Fibroblast of the aortic adventitia (primary cell): ENCODE data around the gene NCBP1. TPM values are rescaled to one million over a fixed set of nuclear protein-coding genes. Genes with fewer than 3 reads are reported as not detected.

Experiments
- DNase-seq: peaks from one replicate; pipeline ENCODE4 v3.0.0-alpha.2; 2010; ENCODE audit warnings: low read depth
- H3K4me3 ChIP-seq: 2 replicates; pipeline ENCODE4 v1.5.1; 2011; ENCODE audit warnings: low read depth, mild to moderate bottlenecking, control low read depth, low read length, moderate library complexity
- total RNA-seq: library from RNA; depleted of rRNA; stranded (reverse); fragments of >200 nt; gene quantifications from 2 replicates; pipeline ENCODE4 v1.2.3, GENCODE V29; 2012; ENCODE audit warnings: low replicate concordance
- TF ChIP-seq, protein P1 (sequence below): IDR thresholded peaks from 2 replicates; pipeline ENCODE4 v1.5.1; 2011; ENCODE audit warnings: mild to moderate bottlenecking, low read length, control low read depth, inconsistent platforms; ENCODE audit not compliant: insufficient read depth

NCBP1 gene
- total RNA-seq, 1 donor = 43.3 TPM

DNA sequence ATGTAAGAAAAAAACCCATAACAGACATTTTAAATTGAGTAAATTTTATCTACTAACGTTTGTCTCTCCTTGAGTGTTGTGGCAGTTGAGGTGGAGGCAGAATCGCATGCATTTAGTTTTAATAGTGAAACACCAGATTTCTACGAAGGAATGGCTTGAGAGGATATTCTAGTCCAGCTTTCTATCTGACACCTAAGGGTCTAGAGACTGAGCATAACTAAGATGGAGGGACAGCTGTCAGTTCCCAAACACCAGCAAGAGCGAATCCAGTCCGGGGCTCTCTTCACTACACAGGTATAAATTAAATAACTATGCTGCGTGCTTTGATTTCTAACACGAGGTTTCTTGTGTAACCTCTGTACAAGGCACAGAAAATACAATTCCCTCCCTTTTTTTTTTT lies 1.4 kb downstream of the NCBP1 start:
- TF ChIP-seq, protein P1, sequence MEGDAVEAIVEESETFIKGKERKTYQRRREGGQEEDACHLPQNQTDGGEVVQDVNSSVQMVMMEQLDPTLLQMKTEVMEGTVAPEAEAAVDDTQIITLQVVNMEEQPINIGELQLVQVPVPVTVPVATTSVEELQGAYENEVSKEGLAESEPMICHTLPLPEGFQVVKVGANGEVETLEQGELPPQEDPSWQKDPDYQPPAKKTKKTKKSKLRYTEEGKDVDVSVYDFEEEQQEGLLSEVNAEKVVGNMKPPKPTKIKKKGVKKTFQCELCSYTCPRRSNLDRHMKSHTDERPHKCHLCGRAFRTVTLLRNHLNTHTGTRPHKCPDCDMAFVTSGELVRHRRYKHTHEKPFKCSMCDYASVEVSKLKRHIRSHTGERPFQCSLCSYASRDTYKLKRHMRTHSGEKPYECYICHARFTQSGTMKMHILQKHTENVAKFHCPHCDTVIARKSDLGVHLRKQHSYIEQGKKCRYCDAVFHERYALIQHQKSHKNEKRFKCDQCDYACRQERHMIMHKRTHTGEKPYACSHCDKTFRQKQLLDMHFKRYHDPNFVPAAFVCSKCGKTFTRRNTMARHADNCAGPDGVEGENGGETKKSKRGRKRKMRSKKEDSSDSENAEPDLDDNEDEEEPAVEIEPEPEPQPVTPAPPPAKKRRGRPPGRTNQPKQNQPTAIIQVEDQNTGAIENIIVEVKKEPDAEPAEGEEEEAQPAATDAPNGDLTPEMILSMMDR = no peak
- DNase-seq = no peak
- peak overlapping the region; percentile 72 for H3K4me3 ChIP-seq

DNA sequence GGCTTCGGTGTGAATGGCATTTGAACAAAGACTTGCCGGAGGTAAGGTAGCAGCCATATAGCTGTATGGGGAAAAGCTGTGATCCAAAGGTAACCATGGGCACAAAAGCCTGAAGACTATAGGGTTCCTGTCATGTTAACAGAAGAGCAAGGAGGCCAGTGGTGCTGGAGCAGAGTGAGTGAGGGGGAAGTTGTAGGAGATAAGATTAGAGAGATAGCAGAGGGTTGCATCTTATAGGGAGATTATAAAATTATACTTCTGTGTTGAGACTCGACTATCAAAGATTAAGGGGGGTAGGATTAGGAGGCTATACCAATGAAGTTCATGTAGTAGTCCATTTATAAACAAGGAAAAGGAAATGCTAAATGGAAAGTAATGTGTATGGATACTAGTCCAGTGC lies 3.3 kb downstream of the NCBP1 start:
- TF ChIP-seq, protein P1 = no peak

DNA sequence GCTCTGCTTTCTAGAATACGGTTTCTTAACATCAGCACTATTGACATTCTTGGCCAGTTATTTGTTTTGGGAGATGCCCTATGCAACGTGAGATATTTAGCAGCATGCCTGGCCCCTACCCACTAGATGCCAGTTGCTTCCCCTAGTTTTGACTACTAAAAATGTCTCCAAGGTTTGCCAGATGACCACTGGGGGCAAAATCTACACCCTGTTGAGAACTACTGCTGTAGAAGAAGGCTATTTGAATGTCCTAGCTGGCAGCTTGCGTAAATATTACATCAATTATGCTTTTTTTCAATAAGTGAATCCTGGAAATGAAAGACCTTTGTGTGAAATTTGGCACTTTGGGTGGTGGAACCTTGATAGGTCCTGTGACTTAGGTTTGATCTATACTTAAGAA lies 5.0 kb downstream of the NCBP1 start:
- DNase-seq = no peak
- no peak overlapping the region for H3K4me3 ChIP-seq
- TF ChIP-seq, protein P1 = peak; percentile 19

More for the DNA sequence above, 3.3 kb downstream of the NCBP1 start:
- no peak for DNase-seq
- peak overlapping the region; percentile 7 for H3K4me3 ChIP-seq

GRCh38 chr9:97640325-97640724 lies 6.7 kb downstream of the NCBP1 start:
- no peak for DNase-seq
- TF ChIP-seq, protein P1 = no peak

GRCh38 chr9:97645720-97646119 lies 12.1 kb downstream of the NCBP1 start:
- DNase-seq = no peak
- no peak overlapping the region for H3K4me3 ChIP-seq
- TF ChIP-seq, protein P1 = no peak

More at GRCh38 chr9:97640325-97640724, 6.7 kb downstream of the NCBP1 start:
- no peak overlapping the region for H3K4me3 ChIP-seq

- H3K4me3 ChIP-seq = no peak overlapping the region
- DNase-seq = no peak
- TF ChIP-seq, protein P1 = no peak
Measured at GRCh38 chr9:97647996-97648395, 14.4 kb downstream of the NCBP1 start.

DNA sequence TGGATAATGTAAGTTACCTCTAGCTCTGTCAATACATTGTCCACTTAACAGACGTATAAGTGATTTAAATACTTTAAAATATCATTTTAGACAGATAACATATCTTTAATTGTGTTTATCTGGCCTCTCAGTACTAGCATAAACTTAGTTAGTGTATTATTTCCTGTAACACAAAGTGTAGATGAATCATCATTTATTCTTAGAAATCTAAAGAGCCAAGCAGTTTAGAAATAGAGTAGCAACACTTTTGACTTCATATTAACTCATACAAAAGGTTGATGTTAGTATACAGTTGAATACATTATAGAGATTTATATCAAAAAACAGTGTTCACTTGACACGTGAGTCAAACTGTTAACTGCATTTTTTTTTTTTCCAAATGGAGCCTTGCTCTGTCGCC lies 18.0 kb downstream of the NCBP1 start:
- TF ChIP-seq, protein P1 = no peak
- H3K4me3 ChIP-seq = no peak overlapping the region
- DNase-seq = no peak
